ENCODE data around the gene HIBCH.
"Not testable (repeated sequence)": the region's sequence is repeated elsewhere in the genome, so short reads cannot be mapped to it uniquely, and the experiment has no call there.

The HIBCH gene

GRCh38 chr2:190319555-190320498, at the start of gene HIBCH:
HIBCH (minus strand) TSS chr2:190319826; CDS start chr2:190319750, 76 bp downstream.
- DNase-seq: peak; percentile 99

- no peak for DNase-seq
Observed at GRCh38 chr2:190367091-190367490, 47.5 kb upstream of the HIBCH start.

- DNase-seq: no peak
Observed at GRCh38 chr2:190366248-190366753, 46.7 kb upstream of the HIBCH start.

- DNase-seq: no peak
Observed at GRCh38 chr2:190365499-190366204, 46.0 kb upstream of the HIBCH start.

- DNase-seq: no peak
Observed at GRCh38 chr2:190362894-190363293, 43.3 kb upstream of the HIBCH start.

GRCh38 chr2:190361572-190361971, 41.9 kb upstream of the HIBCH start:
- DNase-seq: no peak

- DNase-seq: no peak
Observed at GRCh38 chr2:190360965-190361364, 41.3 kb upstream of the HIBCH start.

GRCh38 chr2:190360561-190360960, 40.9 kb upstream of the HIBCH start:
- no peak for DNase-seq

GRCh38 chr2:190358655-190359448, 39.2 kb upstream of the HIBCH start:
- not testable (repeated sequence) for DNase-seq

GRCh38 chr2:190357600-190357999, 38.0 kb upstream of the HIBCH start:
- DNase-seq: no peak

- no peak for DNase-seq
Observed at GRCh38 chr2:190355968-190356644, 36.5 kb upstream of the HIBCH start.

GRCh38 chr2:190354003-190354690, 34.5 kb upstream of the HIBCH start:
- DNase-seq: no peak

GRCh38 chr2:190353537-190353899, 33.9 kb upstream of the HIBCH start:
- DNase-seq: no peak

GRCh38 chr2:190352668-190353536, 33.3 kb upstream of the HIBCH start:
- DNase-seq: no peak

GRCh38 chr2:190351955-190352354, 32.3 kb upstream of the HIBCH start:
- no peak for DNase-seq

- no peak for DNase-seq
Observed at GRCh38 chr2:190350371-190350770, 30.7 kb upstream of the HIBCH start.

- peak; percentile 20 for DNase-seq
Observed at GRCh38 chr2:190344276-190344827, 24.7 kb upstream of the HIBCH start.

GRCh38 chr2:190343536-190344275, 24.1 kb upstream of the HIBCH start, which contains the start of gene INPP1:
INPP1 (plus strand) TSS chr2:190343589; CDS start chr2:190360103, 16,514 bp downstream.
- DNase-seq: peak; percentile 73

GRCh38 chr2:190343089-190343535, 23.5 kb upstream of the HIBCH start:
- DNase-seq: no peak
